PC-3 (cell line): Measurements from ENCODE around the gene OVAAL. TPM values are rescaled to one million over a fixed set of nuclear protein-coding genes. Genes with fewer than 3 reads are reported as not detected.

ENCODE experiments used
- ATAC-seq: fragments of 200-7000 bp; cut with Tn5 transposase; 2 replicates; pipeline ENCODE4 v1.9.1; 2020; ENCODE audit warnings: mild to moderate bottlenecking, moderate library complexity
- BruUV-seq: library from RNA; stranded (reverse); fragments of 400-500 nt; replicated peaks from 2 replicates; lab custom pipeline; 2021; lab: Mats Ljungman, UMichigan
- CTCF ChIA-PET: fragments of 300-600 bp; sonication (Branson Sonifier 250); formaldehyde crosslinking; loops from one replicate; lab custom pipeline; 2022; ENCODE audit warnings: antibody characterized with exemption; lab: Charles Lee
- POLR2A ChIA-PET: fragments of 300-600 bp; sonication (Branson Sonifier 250); formaldehyde crosslinking; loops from one replicate; lab custom pipeline; 2022; ENCODE audit warnings: antibody characterized with exemption; ENCODE audit not compliant: unreplicated experiment; lab: Charles Lee
- DNase-seq: peaks from one replicate; pipeline ENCODE4 v3.0.0-alpha.2; 2015
- H2AFZ ChIP-seq: fragments of 300-600 bp; sonication (generic); 2 replicates; pipeline ENCODE4 v1.6.0; 2016; ENCODE audit warnings: antibody characterized with exemption, low read length
- H3F3A ChIP-seq: fragments of 300-600 bp; sonication (generic); one replicate; pipeline ENCODE4 v1.6.0; 2017; ENCODE audit warnings: antibody characterized with exemption, low read length, control low read depth, mild to moderate bottlenecking; ENCODE audit not compliant: unreplicated experiment
- H3K27ac ChIP-seq: fragments of 300-600 bp; sonication (generic); 2 replicates; pipeline ENCODE4 v1.5.1; 2016; ENCODE audit warnings: mild to moderate bottlenecking, low read length
- H3K27me3 ChIP-seq: fragments of 300-600 bp; sonication (generic); 2 replicates; pipeline ENCODE4 v1.6.1; 2016; ENCODE audit warnings: low read length, mixed read lengths
- H3K36me3 ChIP-seq: fragments of 300-600 bp; sonication (generic); 2 replicates; pipeline ENCODE4 v1.6.1; 2016; ENCODE audit warnings: low read depth, mixed run types, low read length, mixed read lengths
- H3K4me1 ChIP-seq: fragments of 300-600 bp; sonication (generic); 2 replicates; pipeline ENCODE4 v1.5.1; 2016; ENCODE audit warnings: low read length; ENCODE audit not compliant: insufficient read depth
- H3K4me2 ChIP-seq: fragments of 300-600 bp; sonication (generic); 2 replicates; pipeline ENCODE4 v1.6.0; 2016; ENCODE audit warnings: low read length
- H3K4me3 ChIP-seq: fragments of 300-600 bp; sonication (generic); 2 replicates; pipeline ENCODE4 v1.5.1; 2016; ENCODE audit warnings: mild to moderate bottlenecking, low read length, mixed read lengths
- H3K79me2 ChIP-seq: fragments of 300-600 bp; sonication (generic); 2 replicates; pipeline ENCODE4 v1.6.1; 2017; ENCODE audit warnings: low read length, mixed read lengths
- H3K9ac ChIP-seq: fragments of 300-600 bp; sonication (generic); 2 replicates; pipeline ENCODE4 v1.6.0; 2016; ENCODE audit warnings: mild to moderate bottlenecking, low read length
- H3K9me2 ChIP-seq: fragments of 300-600 bp; sonication (generic); replicated peaks from 2 replicates; pipeline ENCODE4 v1.6.1; 2016; ENCODE audit warnings: mixed run types, low read length, mixed read lengths
- H3K9me3 ChIP-seq: fragments of 300-600 bp; sonication (generic); 2 replicates; pipeline ENCODE4 v1.6.1; 2016; ENCODE audit warnings: low read length, mixed read lengths
- H4K20me1 ChIP-seq: fragments of 300-600 bp; sonication (generic); 2 replicates; pipeline ENCODE4 v1.6.1; 2016; ENCODE audit warnings: low read length, mixed read lengths
- CTCF ChIP-seq: fragments of 300-600 bp; sonication (generic); conservative IDR thresholded peaks from 2 replicates; pipeline ENCODE4 v1.5.1; 2017; ENCODE audit warnings: antibody characterized with exemption, low read depth, mild to moderate bottlenecking, low read length
- EZH2 ChIP-seq: fragments of 300-600 bp; sonication (generic); IDR thresholded peaks from one replicate; pipeline ENCODE4 v1.6.1; 2017; ENCODE audit warnings: antibody characterized with exemption, mild to moderate bottlenecking, low read length; ENCODE audit not compliant: unreplicated experiment
- EZH2phosphoT487 ChIP-seq: fragments of 300-600 bp; sonication (generic); IDR thresholded peaks from 2 replicates; pipeline ENCODE4 v1.6.1; 2018; ENCODE audit warnings: mild to moderate bottlenecking, antibody characterized with exemption, low read length, borderline replicate concordance
- intact Hi-C: fragments of 100-400 bp; cut with micrococcal nuclease; formaldehyde crosslinking; loops from 2 replicates; pipeline ENCODE4 v1.9.0; 2023
- total RNA-seq: library from RNA; depleted of rRNA; stranded (reverse); fragments of >200 nt; gene quantifications from 2 replicates; pipeline ENCODE4 v1.2.3, GENCODE V29; 2014

OVAAL gene
- total RNA-seq, 1 experiment from 2014 or later: not detected

- Histone ChIP-seq H4K20me1 (no peaks in the 10 kb centered on the region), H3K9ac (no peak overlapping the region), H3K27me3 (no peaks in the 10 kb centered on the region), H3K4me3 (no peak overlapping the region), H3K4me1 (peaks cover 7% of the 10 kb centered on the region; the same call in 1 of the 2 replicates), H3K36me3 (no peaks in the 10 kb centered on the region), H3F3A (no peaks in the 10 kb centered on the region), H3K9me3 (no peaks in the 10 kb centered on the region), H3K9me2 (no peaks in the 10 kb centered on the region), H3K79me2 (no peaks in the 10 kb centered on the region), H3K4me2 (no peak overlapping the region), H2AFZ (no peak overlapping the region), H3K27ac (no peak overlapping the region)
- ATAC-seq (no peak), DNase-seq (no peak)
- BruUV-seq: no TSS peak
- TF ChIP-seq EZH2phosphoT487: no peak
- no peak for TF ChIP-seq EZH2
- no peak for TF ChIP-seq CTCF
- ChIA-PET POLR2A (no interaction called here), CTCF (interaction anchor here (0.7 kb wide), 1 partner anchor 612 kb away, joined by 3 read pairs; no protein-coding TSS in a partner anchor)
- intact Hi-C loops: no loop called here
Measured at GRCh38 chr1:180528868-180529470, 29.8 kb upstream of the OVAAL start.

- POLR2A ChIA-PET: no interaction called here
- CTCF ChIA-PET: interaction anchor here (0.9 kb wide), 1 partner anchor 332 kb away, joined by 3 read pairs; no protein-coding TSS in a partner anchor
- BruUV-seq: no TSS peak
Measured at GRCh38 chr1:180530501-180530900, 28.3 kb upstream of the OVAAL start.

More at GRCh38 chr1:180530501-180530900, 28.3 kb upstream of the OVAAL start:
- no peaks in the 10 kb centered on the region for H3K27me3 ChIP-seq
- no peak overlapping the region for H3K27ac ChIP-seq
- no peaks in the 10 kb centered on the region for H3K36me3 ChIP-seq
- intact Hi-C loops: loop anchor here (5.0 kb wide), 3 partner anchors 102 to 332 kb away; partner anchors contain the start of gene XPR1
- TF ChIP-seq CTCF (no peak), EZH2phosphoT487 (no peak), EZH2 (no peak)
- no peak overlapping the region for H3K9ac ChIP-seq
- no peaks in the 10 kb centered on the region for H3K79me2 ChIP-seq
- DNase-seq (peak; percentile 72), ATAC-seq (peak; percentile 48; the same call in 1 of the 2 replicates)
- H3K9me3 ChIP-seq: no peaks in the 10 kb centered on the region
- peak overlapping the region; percentile 22; the same call in 1 of the 2 replicates for H3K4me2 ChIP-seq
- H3K4me3 ChIP-seq: no peak overlapping the region
- no peaks in the 10 kb centered on the region for H3F3A ChIP-seq
- H2AFZ ChIP-seq: peak overlapping the region; percentile 53
- no peaks in the 10 kb centered on the region for H3K9me2 ChIP-seq
- H4K20me1 ChIP-seq: no peaks in the 10 kb centered on the region
- peaks cover 7% of the 10 kb centered on the region; the same call in 1 of the 2 replicates for H3K4me1 ChIP-seq
